Measurements from ENCODE around the gene RPS5.

Gene RPS5

DNA sequence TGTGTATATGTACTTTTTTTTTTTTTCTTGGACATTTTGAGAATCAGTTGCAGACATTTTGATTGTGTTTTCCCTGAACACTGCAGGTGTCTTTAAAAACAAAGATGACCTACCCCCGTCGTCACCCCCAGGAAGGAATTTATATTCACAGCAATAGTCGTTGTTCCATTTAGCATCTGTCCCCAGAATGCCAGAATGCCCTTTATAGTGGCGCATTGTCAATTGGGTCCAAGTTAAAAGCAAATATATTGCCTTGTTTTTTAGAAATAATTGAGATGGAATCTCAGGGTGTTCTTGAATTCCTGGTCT is 6.6 kb downstream of the RPS5 start:
- H3K4me3 ChIP-seq (ENCODE audit: low read depth, low read length) = no peak overlapping the region
- no peak overlapping the region for H3K27ac ChIP-seq
- in situ Hi-C loops (cut with HindIII; ENCODE audit: low pct_ligation_motif_present, low sequenced_read_pairs) = no loop called here
- TF ChIP-seq CTCF (IDR thresholded peaks at IDR 0.05; ENCODE audit: low read depth, low read length, missing control alignments) = no peak
- H3K27me3 ChIP-seq (replicated peaks) = no peaks in the 10 kb centered on the region
- no peak for DNase-seq
- peaks cover 52% of the 10 kb centered on the region for H3K36me3 ChIP-seq (replicated peaks)

DNA sequence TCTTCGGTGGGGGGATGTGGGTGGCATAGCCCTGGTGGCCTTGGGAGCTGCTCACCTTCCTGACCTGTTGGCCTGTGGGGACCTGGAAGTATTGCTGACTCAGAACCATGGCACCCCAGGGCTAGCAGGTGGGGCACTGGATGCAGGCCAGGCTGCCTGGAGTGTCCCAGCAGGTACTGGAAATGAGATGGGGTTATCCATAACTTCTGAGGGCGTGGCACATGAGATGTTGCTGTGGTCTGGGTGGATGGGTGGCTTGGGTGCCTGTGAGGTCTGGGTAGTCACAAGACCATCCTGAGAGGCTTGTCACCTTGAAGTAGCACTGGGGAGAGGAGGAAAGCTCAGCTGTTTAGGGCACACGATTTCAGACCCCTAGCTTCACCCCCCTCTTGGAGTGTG is 7.8 kb downstream of the RPS5 start:
- Histone ChIP-seq H3K27me3 (replicated peaks) (no peaks in the 10 kb centered on the region), H3K36me3 (replicated peaks) (peaks cover 45% of the 10 kb centered on the region), H3K27ac (no peak overlapping the region), H3K4me3 (ENCODE audit: low read depth, low read length) (no peak overlapping the region)
- no peak for DNase-seq
- in situ Hi-C loops (cut with HindIII; ENCODE audit: low pct_ligation_motif_present, low sequenced_read_pairs) = no loop called here
- TF ChIP-seq CTCF (IDR thresholded peaks at IDR 0.05; ENCODE audit: low read depth, low read length, missing control alignments) = no peak

GRCh38 chr19:58395220-58395978 is 8.3 kb downstream of the RPS5 start, which contains the start of gene RNF225:
Gene RNF225 (plus strand): TSS chr19:58395656. CDS start chr19:58396090, 434 bp downstream.
- no peaks in the 10 kb centered on the region for H3K27me3 ChIP-seq (replicated peaks)
- no peak for DNase-seq
- H3K36me3 ChIP-seq (replicated peaks) = peaks cover 45% of the 10 kb centered on the region
- in situ Hi-C loops (cut with HindIII; ENCODE audit: low pct_ligation_motif_present, low sequenced_read_pairs) = no loop called here
- H3K4me3 ChIP-seq (ENCODE audit: low read depth, low read length) = peak within 1 kb of the TSS; percentile 22
- H3K27ac ChIP-seq = no peak within 1 kb of the TSS
- TF ChIP-seq CTCF (IDR thresholded peaks at IDR 0.05; ENCODE audit: low read depth, low read length, missing control alignments) = no peak

DNA sequence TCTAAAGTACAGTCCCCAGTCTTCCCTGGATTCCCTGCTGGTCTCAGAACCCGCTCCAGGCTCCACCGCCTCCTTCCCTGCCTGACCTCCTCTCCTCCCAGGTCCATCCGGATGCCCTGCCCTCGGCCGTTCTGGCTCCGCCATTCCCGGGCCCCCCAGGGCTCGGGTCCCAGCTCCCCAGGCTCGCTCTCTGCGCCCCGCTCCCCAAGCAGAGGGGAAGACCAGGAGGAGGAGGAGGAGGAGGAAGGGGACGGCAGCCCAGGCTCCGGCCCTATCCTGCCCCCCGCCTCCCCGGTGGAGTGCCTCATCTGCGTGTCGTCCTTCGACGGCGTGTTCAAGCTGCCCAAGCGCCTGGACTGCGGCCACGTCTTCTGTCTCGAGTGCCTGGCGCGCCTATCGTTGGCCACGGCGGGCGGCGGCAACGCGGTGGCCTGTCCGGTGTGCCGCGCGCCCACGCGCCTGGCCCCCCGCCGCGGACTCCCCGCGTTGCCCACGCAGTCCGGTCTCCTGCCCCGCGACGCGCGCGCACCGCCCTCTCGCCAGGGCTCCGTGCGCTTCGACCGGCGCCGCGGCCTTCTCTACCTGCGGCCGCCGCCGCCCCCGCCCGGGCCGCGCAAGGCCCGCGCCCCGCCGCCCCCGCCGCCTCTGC is 9.0 kb downstream of the RPS5 start:
- in situ Hi-C loops (cut with HindIII; ENCODE audit: low pct_ligation_motif_present, low sequenced_read_pairs) = no loop called here
- peak overlapping the region; percentile 22 for H3K4me3 ChIP-seq (ENCODE audit: low read depth, low read length)
- DNase-seq = no peak

DNA sequence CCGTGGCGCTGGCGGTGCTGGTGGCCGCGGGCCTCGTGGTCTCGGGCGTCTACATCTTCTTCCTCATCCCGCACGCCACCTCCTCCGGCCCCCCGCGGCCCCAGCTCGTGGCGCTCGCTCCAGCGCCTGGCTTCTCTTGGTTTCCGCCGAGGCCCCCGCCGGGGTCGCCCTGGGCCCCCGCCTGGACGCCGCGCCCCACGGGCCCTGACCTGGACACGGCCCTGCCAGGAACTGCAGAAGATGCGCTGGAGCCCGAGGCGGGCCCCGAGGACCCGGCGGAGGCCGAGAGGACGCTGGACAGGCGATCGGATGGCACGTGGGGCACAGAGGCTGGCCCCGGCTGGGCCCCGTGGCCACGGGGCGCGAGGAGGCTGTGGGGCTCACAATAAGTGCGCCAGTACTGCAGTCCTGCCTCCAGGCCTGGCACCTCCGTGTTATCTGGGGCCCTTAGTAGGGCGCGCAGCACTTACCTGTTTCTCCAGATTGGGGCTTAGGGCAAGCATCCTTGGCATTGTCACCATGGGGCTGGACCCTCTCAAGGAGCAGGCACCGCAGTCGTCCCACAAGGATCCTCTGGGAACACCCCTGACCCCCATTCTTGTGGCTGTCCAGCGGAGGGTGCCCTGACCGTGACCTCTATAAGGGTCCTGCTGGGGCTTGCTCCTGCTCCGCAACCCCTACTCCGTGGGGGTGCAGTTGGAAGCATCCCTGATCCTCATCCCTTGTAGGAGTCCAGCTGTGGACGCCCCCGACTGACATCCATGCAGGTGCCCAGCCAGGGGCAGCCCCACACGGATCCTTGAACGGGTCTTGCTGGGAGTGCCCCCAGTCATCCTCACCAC is 9.8 kb downstream of the RPS5 start:
- no peak for DNase-seq
- Histone ChIP-seq H3K4me3 (ENCODE audit: low read depth, low read length) (no peak overlapping the region), H3K27ac (no peak overlapping the region), H3K36me3 (replicated peaks) (peaks cover 33% of the 10 kb centered on the region), H3K27me3 (replicated peaks) (no peaks in the 10 kb centered on the region)
- TF ChIP-seq CTCF (IDR thresholded peaks at IDR 0.05; ENCODE audit: low read depth, low read length, missing control alignments) = no peak
- in situ Hi-C loops (cut with HindIII; ENCODE audit: low pct_ligation_motif_present, low sequenced_read_pairs) = no loop called here

More for the DNA sequence above, 9.0 kb downstream of the RPS5 start:
- no peak overlapping the region for H3K27ac ChIP-seq
- peaks cover 39% of the 10 kb centered on the region for H3K36me3 ChIP-seq (replicated peaks)
- no peaks in the 10 kb centered on the region for H3K27me3 ChIP-seq (replicated peaks)
- TF ChIP-seq CTCF (IDR thresholded peaks at IDR 0.05; ENCODE audit: low read depth, low read length, missing control alignments) = no peak

Measured in brain microvascular endothelial cell (primary cell).